T-cell (primary cell): ENCODE measurements around the gene BRPF3. TPM values are rescaled to one million over a fixed set of nuclear protein-coding genes. Genes with fewer than 3 reads are reported as not detected.

ENCODE experiments used
- ATAC-seq, 4 experiments: fragments of 200-7000 bp in 3 of 4; fragments of 150-1000 bp in 1 of 4; cut with Tn5 transposase; replicated peaks in 1 of 4; 1 replicate in 3 of 4; 2 replicates in 1 of 4; pipeline ENCODE4 v1.10.0; 2021; ENCODE audit warnings: moderate library complexity in 3 of 4, mild to moderate bottlenecking in 2 of 4, moderate number of reproducible peaks in 1 of 4
- CTCF ChIA-PET, 2 donors: fragments of 300-600 bp; sonication (Branson Sonifier 250); formaldehyde crosslinking; loops; one replicate each; lab custom pipeline; 2022; ENCODE audit warnings: antibody characterized with exemption in 2 of 2; lab: Charles Lee
- POLR2A ChIA-PET, 2 donors: fragments of 300-600 bp; sonication (Branson Sonifier 250); formaldehyde crosslinking; loops; one replicate each; lab custom pipeline; 2022; ENCODE audit warnings: antibody characterized with exemption in 2 of 2; lab: Charles Lee
- DNase-seq, 35 experiments: peaks; one replicate each; pipeline versions ENCODE4 v3.0.0 to v3.0.0-alpha.2; 2013 to 2023
- H3K27ac ChIP-seq: one replicate; pipeline ENCODE4 v1.5.1; 2013; ENCODE audit warnings: low read length
- H3K27me3 ChIP-seq, 2 experiments: replicated peaks in 1 of 2; 1 replicate in 1 of 2; 2 replicates in 1 of 2; pipeline versions ENCODE4 v1.6.1 to v1.7.0; 2013; ENCODE audit warnings: low read length in 1 of 2, mixed read lengths in 1 of 2; ENCODE audit not compliant: control insufficient read depth in 2 of 2, insufficient read depth in 2 of 2; ENCODE audit errors: extremely low read depth in 1 of 2
- H3K36me3 ChIP-seq, 2 donors: 1 replicate in 1 of 2; 2 replicates in 1 of 2; pipeline versions ENCODE4 v1.6.1 to v1.7.0; 2013; ENCODE audit warnings: low read length in 1 of 2; ENCODE audit not compliant: control insufficient read depth in 2 of 2, insufficient read depth in 1 of 2; ENCODE audit errors: extremely low read depth in 1 of 2
- H3K4me1 ChIP-seq, 2 experiments: 1 replicate in 1 of 2; 2 replicates in 1 of 2; pipeline versions ENCODE4 v1.6.1 to v1.7.0; 2013; ENCODE audit warnings: low read length in 2 of 2, mixed read lengths in 1 of 2; ENCODE audit not compliant: insufficient read depth in 2 of 2, control insufficient read depth in 1 of 2; ENCODE audit errors: extremely low read depth in 1 of 2
- H3K4me3 ChIP-seq, 2 donors: 1 replicate in 1 of 2; 2 replicates in 1 of 2; pipeline versions ENCODE4 v1.5.1 to v1.7.0; 2013; ENCODE audit warnings: mild to moderate bottlenecking in 2 of 2, low read length in 1 of 2, moderate library complexity in 1 of 2; ENCODE audit not compliant: control insufficient read depth in 1 of 2; ENCODE audit errors: extremely low read depth in 1 of 2
- H3K9me3 ChIP-seq: 2 replicates; pipeline ENCODE4 v1.7.0; 2013
- H3K27ac Mint-ChIP-seq, 2 donors: one replicate each; pipeline ENCODE4 v1.8.0; 2020 to 2021; ENCODE audit warnings: mild to moderate bottlenecking in 2 of 2, mixed read lengths in 2 of 2
- H3K27me3 Mint-ChIP-seq, 2 donors: one replicate each; pipeline ENCODE4 v1.8.0; 2021 to 2022; ENCODE audit warnings: mixed read lengths in 2 of 2
- H3K36me3 Mint-ChIP-seq: one replicate; pipeline ENCODE4 v1.8.0; 2021; ENCODE audit warnings: mixed read lengths
- H3K4me1 Mint-ChIP-seq, 3 donors: one replicate each; pipeline ENCODE4 v1.8.0; 2020 to 2022; ENCODE audit warnings: mixed read lengths in 3 of 3, mild to moderate bottlenecking in 1 of 3
- H3K4me3 Mint-ChIP-seq, 3 donors: one replicate each; pipeline ENCODE4 v1.8.0; 2020 to 2022; ENCODE audit warnings: mild to moderate bottlenecking in 3 of 3, mixed read lengths in 3 of 3, moderate library complexity in 3 of 3
- H3K9me3 Mint-ChIP-seq, 3 donors: one replicate each; pipeline ENCODE4 v1.8.0; 2020 to 2022; ENCODE audit warnings: mixed read lengths in 3 of 3
- WGBS: methylation state at CpG from one replicate; pipeline ENCODE4 v1.1.5; 2013; ENCODE audit warnings: missing lambda C conversion rate; ENCODE audit not compliant: insufficient coverage; 5-methylcytosine and 5-hydroxymethylcytosine counted together
- total RNA-seq, 35 experiments: library from RNA in 6 of 35; stranded (reverse) in 6 of 35; fragments of 120-200 nt in 1 of 35; gene quantifications; one replicate each; pipeline versions ENCODE4 v1.2.1 to v1.2.4 and lab custom pipeline; 2013 to 2026

BRPF3 gene
- total RNA-seq, 5 donors from 2014 or later (not counting 1 experiment from before 2014, with no cell fraction given), result 33.9 to 38.5 (median 35.7) TPM

DNA sequence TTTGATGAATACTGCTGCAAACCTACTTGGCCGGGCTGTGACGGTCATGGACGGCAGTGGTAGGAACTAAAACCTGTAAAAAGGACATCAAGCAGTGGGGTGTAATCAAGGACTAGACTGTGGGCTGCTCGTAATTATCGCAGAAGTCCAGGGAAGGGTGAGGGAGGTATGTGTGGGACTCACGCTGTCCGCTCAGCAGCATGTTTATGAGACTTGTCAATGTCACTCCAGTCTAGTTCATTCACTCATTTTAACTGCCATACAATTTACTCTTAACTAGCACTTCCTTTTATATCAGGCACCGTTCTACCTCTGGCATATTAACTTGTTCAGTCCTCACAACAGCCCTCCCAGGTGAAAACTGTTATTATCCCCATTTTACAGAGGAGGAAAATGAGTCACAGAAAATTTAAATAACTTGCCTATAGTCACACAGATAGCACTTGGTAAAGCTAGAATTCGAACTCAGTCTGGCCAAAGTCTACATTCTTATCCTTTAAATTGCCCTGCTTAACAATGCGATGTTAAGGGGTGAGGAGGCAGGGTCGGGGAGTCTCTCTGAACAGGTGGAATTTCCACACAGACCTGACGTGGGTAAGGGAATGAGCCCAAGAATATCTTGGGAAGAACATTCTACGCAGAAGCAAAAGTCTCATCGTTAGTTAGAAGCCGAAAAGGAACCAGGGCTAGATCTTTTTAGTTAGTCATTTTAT, 77.4 kb downstream of the BRPF3 start:
- 84% methylated on average over 6 of the region's 15 CpGs for WGBS

DNA sequence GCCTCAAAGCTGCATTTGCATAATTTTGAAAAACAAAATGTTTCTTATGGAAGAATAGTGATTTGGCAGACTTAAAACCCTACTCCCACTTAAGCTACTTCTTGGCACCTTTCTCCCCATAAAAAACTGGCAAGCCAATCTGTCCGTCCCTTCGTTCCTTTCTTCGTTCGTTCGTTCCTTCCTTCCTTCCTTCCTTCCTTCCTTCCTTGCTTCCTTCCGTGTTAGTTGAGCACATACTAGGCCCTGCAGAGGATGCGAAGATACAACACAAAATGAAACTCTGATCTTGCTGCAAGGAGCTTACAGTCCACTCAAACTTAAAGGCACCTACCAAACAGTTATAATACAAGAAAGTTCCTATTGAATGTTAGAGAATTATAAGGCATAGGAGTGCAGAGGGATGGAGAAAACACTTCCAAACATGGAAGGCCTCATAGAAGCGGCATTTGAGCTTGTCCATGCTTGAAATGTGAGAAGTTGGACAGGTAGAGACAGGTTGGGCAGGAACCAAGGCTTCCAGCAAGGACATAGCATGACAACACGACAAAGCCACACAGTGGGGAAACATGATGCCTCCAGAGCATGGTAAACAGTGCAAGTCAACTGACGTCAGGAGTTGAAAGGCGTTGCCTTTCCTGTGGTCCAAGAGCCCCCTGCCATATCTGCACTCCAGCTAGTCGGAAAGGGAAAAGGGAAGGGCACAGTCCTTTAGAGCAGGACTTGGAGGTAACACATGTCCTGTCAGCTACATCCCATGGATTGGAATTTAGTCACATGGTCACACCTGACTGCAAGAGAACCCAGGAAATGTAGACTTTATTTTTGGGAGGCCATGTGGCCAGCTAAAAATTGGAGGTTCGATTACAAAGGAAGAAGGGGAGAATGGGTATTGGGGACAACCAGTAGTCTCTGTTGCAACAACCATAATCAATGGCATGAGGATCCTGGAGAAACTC, 80.3 kb downstream of the BRPF3 start:
- Histone ChIP-seq H3K36me3 (no peaks in the 10 kb centered on the region), H3K9me3 (no peaks in the 10 kb centered on the region), H3K4me3 (no peak overlapping the region), H3K4me1 (no peaks in the 10 kb centered on the region), H3K27me3 (peaks cover 0 to 26% of the 10 kb centered on the region in 2 experiments), H3K27ac (no peak overlapping the region)
- 87% methylated on average over 5 of the region's 13 CpGs for WGBS
- POLR2A ChIA-PET, result interaction anchor here in 1 of 2 donors (0.5 to 0.6 kb wide), 2 partner anchors 102 to 293 kb away, joined by 3 to 5 read pairs; no protein-coding TSS in a partner anchor
- no peak for DNase-seq
- H3K36me3 Mint-ChIP-seq, result no peaks in the 10 kb centered on the region
- H3K27ac Mint-ChIP-seq, result no peak overlapping the region
- no peak for ATAC-seq
- H3K4me1 Mint-ChIP-seq, result no peaks in the 10 kb centered on the region
- H3K9me3 Mint-ChIP-seq, result no peaks in the 10 kb centered on the region
- peaks cover 34 to 42% of the 10 kb centered on the region in 2 donors for H3K27me3 Mint-ChIP-seq
- H3K4me3 Mint-ChIP-seq, result no peak overlapping the region
- CTCF ChIA-PET, result interaction anchor here in 1 of 2 donors (0.6 kb wide), 1 partner anchor 203 kb away, joined by 3 read pairs; no protein-coding TSS in a partner anchor

More for the DNA sequence above, 77.4 kb downstream of the BRPF3 start:
- Mint-ChIP-seq H3K27ac (no peak overlapping the region), H3K27me3 (peaks cover 23 to 39% of the 10 kb centered on the region in 2 donors), H3K4me1 (no peaks in the 10 kb centered on the region), H3K36me3 (no peaks in the 10 kb centered on the region), H3K9me3 (no peaks in the 10 kb centered on the region), H3K4me3 (no peak overlapping the region)
- CTCF ChIA-PET, result no interaction called here
- ATAC-seq, result no peak
- H3K27ac ChIP-seq, result no peak overlapping the region
- H3K9me3 ChIP-seq, result no peaks in the 10 kb centered on the region
- H3K4me1 ChIP-seq, result no peaks in the 10 kb centered on the region
- H3K27me3 ChIP-seq, result peaks cover 0 to 32% of the 10 kb centered on the region in 2 experiments
- no peaks in the 10 kb centered on the region for H3K36me3 ChIP-seq
- no peak for DNase-seq
- H3K4me3 ChIP-seq, result no peak overlapping the region
- POLR2A ChIA-PET, result no interaction called here

DNA sequence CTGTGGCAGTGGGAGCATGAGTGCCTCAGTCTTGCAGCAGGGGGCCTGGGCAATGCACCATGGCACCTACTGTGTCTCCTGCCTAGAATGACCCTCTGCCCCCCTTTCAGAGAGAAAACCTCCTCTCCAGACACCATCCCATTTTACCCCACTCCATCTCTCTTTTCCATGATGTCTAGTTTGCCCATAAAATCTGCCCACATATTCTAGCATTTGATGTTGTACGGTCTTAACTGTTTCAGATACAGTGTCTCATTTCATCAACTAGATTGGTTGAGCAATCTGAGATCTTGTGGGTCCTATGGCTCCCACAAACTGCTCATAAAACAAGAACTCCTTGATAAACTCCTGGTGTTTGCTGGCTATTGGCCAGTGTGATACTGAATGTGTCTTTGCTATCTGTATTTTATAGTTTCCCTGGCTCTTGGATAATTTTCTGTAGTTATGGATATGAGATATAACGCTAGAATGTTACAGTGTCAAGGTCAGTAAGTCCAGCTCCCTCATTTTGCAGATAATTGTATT, 81.5 kb downstream of the BRPF3 start:
- no peaks in the 10 kb centered on the region for H3K9me3 ChIP-seq
- H3K36me3 ChIP-seq, result no peaks in the 10 kb centered on the region
- no peak for ATAC-seq
- peaks cover 2 to 27% of the 10 kb centered on the region in 2 experiments for H3K27me3 ChIP-seq
- no peak overlapping the region for H3K27ac Mint-ChIP-seq
- H3K27me3 Mint-ChIP-seq, result peaks cover 37 to 43% of the 10 kb centered on the region in 2 donors
- H3K4me3 Mint-ChIP-seq, result no peak overlapping the region
- CTCF ChIA-PET, result no interaction called here
- no peak overlapping the region for H3K27ac ChIP-seq
- no peaks in the 10 kb centered on the region for H3K4me1 Mint-ChIP-seq
- WGBS, result 100% methylated on average over 1 of the region's 2 CpGs
- POLR2A ChIA-PET, result no interaction called here
- H3K4me3 ChIP-seq, result no peak overlapping the region
- DNase-seq, result no peak
- no peaks in the 10 kb centered on the region for H3K36me3 Mint-ChIP-seq
- no peaks in the 10 kb centered on the region for H3K9me3 Mint-ChIP-seq
- H3K4me1 ChIP-seq, result no peaks in the 10 kb centered on the region

DNA sequence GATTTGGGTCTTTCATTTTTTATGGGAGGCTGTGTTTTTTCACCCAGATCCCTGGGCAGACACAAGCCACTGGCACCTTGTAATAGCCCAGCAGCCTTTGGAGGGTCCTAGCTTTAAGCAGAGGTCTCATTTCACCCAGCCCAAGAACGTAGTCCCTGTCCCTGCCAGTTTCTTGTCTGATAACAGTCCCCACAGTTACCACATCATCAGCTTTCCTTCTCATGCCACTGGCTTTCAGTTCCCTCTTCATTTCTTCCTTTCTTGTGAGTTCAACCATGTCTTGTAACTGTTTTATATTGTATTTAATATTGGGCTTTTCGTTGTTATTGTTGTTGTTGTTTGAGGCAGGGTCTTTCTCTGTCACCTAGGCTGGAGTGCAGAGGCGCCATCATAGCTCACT, 83.9 kb downstream of the BRPF3 start:
- CTCF ChIA-PET, result interaction anchor here in 1 of 2 donors (0.7 kb wide), 1 partner anchor 9 kb away, joined by 3 read pairs; no protein-coding TSS in a partner anchor
- H3K4me3 ChIP-seq, result no peak overlapping the region
- H3K9me3 ChIP-seq, result no peaks in the 10 kb centered on the region
- Mint-ChIP-seq H3K4me1 (peaks cover 0 to 1% (median 0%) of the 10 kb centered on the region in 3 donors), H3K4me3 (no peak overlapping the region), H3K36me3 (no peaks in the 10 kb centered on the region), H3K27me3 (peaks cover 55 to 65% of the 10 kb centered on the region in 2 donors), H3K9me3 (no peaks in the 10 kb centered on the region), H3K27ac (no peak overlapping the region)
- H3K27ac ChIP-seq, result no peak overlapping the region
- H3K27me3 ChIP-seq, result peaks cover 3 to 34% of the 10 kb centered on the region in 2 experiments
- no peaks in the 10 kb centered on the region for H3K4me1 ChIP-seq
- POLR2A ChIA-PET, result no interaction called here
- whole genome bisulfite sequencing, result 60% methylated on average over 2 of the region's 3 CpGs
- no peaks in the 10 kb centered on the region for H3K36me3 ChIP-seq
- DNase-seq (no peak), ATAC-seq (no peak)

DNA sequence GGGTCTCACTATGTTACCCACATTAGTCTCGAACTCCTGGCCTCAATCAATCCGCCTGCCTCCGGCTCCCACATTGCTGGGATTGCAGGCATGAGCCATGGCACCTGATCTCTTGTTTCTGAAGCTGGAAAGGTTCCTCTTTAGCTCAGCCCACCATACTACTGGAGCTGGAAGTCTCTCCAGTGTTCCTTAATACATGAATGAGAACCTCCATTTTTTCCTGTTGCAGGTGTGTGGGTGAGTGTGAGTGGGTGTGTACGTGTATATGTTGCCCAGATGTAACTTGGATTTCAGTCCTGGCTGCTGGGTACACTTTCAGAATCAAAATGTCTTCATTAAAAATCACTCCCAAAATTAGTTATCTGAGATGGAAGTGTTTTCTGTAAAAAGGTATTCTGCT, 84.4 kb downstream of the BRPF3 start:
- Histone ChIP-seq H3K27me3 (peaks cover 9 to 34% of the 10 kb centered on the region in 2 experiments), H3K27ac (no peak overlapping the region), H3K4me3 (no peak overlapping the region), H3K36me3 (no peaks in the 10 kb centered on the region), H3K9me3 (no peaks in the 10 kb centered on the region), H3K4me1 (no peaks in the 10 kb centered on the region)
- ChIA-PET POLR2A (no interaction called here), CTCF (no interaction called here)
- peaks cover 0 to 6% (median 3%) of the 10 kb centered on the region in 3 donors for H3K4me1 Mint-ChIP-seq
- no peak overlapping the region for H3K27ac Mint-ChIP-seq
- DNase-seq (no peak), ATAC-seq (no peak)
- no peak overlapping the region for H3K4me3 Mint-ChIP-seq
- H3K9me3 Mint-ChIP-seq, result no peaks in the 10 kb centered on the region
- H3K36me3 Mint-ChIP-seq, result no peaks in the 10 kb centered on the region
- 95% methylated on average over 3 of the region's 4 CpGs for WGBS
- H3K27me3 Mint-ChIP-seq, result peaks cover 60 to 70% of the 10 kb centered on the region in 2 donors
